Adrenal gland (tissue), 5 donors: Measurements from ENCODE around the gene RAB9B.

Experiments used
- CTCF ChIP-seq, 6 experiments: fragments of 450-650 bp in 4 of 6; fragments of 200-600 bp in 2 of 6; sonication (generic) in 1 of 6; IDR thresholded peaks; 1 replicate in 5 of 6; 2 replicates in 1 of 6; pipeline versions ENCODE4 v1.5.1 to v1.8.0; 2016 to 2021; ENCODE audit warnings: antibody characterized with exemption in 6 of 6, mild to moderate bottlenecking in 2 of 6, moderate library complexity in 1 of 6
- POLR2A ChIP-seq, 2 donors: fragments of 450-650 bp; IDR thresholded peaks; one replicate each; pipeline ENCODE4 v1.6.1; 2017; ENCODE audit warnings: antibody characterized with exemption in 2 of 2, mild to moderate bottlenecking in 2 of 2, moderate library complexity in 1 of 2
- donor health status: DM: no; HTN: no; CAD: no.

DNA sequence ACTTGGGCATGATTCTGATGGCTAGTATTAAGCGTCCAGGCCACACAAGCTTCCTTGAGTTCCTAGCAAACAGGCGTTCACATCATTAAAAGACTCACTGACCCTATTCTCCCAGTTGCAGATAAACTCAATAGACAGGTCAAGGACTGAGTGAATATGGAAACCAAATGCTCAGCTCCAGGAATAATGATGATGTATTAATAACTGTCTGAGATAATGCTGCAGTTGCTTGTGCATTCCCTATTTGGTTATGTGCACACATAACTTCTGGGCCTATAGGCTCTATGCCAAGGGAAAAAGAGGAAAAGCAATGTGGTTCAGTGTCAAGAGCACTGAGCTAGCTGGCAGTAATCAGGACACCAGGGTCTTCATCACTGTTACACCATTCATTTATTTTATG, 3.5 kb downstream of the RAB9B start:
- TF ChIP-seq CTCF (IDR thresholded peaks at IDR 0.05) (no peak), POLR2A (IDR thresholded peaks at IDR 0.05) (no peak)
